ENCODE data around the gene SLC7A6OS.

The SLC7A6OS gene

DNA sequence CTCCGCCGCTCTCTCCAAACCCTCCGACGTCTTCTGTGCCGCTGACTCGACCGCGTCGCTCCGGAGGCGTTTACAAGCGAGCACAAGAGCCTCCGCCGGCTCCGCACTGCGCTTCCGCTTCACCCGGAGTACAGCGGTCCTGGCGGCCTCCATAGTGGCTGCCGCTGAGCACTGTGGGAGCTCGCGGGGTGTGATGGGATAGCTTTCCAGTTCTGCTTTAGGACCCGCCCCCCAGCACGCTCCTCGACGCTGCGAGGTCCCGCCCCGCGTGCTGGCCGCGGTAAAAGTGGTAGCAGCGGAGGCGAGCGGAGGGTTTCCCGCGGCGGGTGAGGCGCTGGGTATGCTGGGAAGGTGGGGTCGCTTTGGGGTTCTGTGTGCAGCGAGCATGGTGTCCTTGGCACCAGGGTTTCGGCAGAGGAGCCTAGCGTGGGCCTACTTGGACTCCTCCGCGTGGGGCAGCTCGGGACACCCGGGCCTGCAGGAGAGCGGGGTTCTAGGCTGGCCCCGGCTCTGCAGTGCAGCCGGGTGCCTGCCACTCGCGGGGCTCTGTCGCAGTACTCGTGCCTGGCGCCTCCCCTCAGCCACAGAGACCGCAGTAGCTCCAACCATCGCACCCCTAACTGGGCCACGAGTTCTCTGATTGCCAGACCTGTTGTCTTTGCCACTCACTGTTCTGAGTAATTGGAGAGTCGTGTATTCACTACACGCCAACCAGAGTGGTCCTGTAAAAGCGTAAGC is at the start of gene SLC7A6OS, which contains the start of gene PRMT7:
Gene SLC7A6OS (minus strand): TSS at position 173 of the 738 bp plus-strand sequence. CDS start 20 bp downstream, at position 153.
Gene PRMT7 (plus strand): TSS at position 246 of the 738 bp plus-strand sequence. CDS start 4,961 bp downstream, outside the sequence.
- DNase-seq (ENCODE audit: low read depth, low spot score) = peak; percentile 54

DNA sequence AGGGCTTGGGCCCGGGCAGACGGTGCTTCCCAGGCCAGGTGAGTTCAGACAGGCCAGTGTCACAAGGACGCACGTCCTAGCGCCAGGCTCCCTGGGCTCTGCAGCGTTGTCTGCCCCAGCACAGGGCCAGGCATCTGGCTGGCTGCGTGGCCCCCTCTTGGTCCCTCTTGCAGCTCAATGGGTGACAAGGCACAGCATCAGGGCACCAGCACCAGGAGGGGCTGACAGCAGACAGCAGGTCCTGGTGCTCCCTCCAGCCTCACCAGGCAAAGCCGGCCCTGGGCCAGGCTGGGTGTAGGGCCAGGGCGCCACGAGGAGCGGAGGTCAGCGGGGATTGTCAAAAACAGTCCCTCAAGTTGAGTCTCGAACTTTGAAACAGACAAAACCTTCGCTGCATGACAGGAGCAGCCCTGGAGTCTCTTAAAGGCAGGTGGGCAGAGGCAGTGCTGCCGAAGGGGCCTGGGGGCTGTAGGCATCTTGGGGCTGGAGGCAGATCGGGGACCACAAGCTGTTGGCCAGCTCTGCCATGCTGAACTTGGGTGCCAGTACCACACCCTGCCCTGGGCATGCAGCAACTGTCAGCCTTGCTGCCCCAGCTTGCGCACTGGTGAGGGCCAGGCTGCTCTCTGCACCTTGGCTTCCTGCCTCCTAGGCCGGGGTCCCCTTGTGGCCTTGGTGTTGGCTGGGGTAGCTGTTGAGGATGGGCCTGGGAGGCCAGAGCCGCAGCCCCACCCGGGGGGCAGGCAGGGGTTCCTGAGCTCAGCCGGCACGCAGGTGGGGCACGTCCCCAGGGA is 48.8 kb upstream of the SLC7A6OS start:
- no peak for DNase-seq (ENCODE audit: low read depth, low spot score)

DNA sequence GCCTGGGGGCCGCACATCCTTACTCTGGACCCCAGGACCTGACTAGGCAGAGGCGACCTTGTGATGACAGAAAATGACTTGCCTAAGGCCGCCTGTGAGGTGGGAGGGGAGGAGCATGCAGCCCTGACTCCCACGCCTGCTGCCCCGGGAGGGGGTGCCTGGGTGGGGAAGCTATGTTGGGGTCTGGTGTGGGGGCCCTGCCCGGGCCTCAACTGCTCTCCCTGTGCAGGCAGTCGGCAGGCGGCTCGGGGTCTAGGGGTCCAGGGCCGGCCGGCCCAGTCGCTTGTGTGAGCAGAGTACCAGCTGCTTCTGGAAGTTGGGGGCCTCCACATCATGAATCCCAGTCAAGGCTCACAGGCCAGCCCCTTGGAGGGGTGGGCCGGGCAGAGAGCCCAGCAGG is 48.2 kb upstream of the SLC7A6OS start:
- DNase-seq (ENCODE audit: low read depth, low spot score) = no peak

DNA sequence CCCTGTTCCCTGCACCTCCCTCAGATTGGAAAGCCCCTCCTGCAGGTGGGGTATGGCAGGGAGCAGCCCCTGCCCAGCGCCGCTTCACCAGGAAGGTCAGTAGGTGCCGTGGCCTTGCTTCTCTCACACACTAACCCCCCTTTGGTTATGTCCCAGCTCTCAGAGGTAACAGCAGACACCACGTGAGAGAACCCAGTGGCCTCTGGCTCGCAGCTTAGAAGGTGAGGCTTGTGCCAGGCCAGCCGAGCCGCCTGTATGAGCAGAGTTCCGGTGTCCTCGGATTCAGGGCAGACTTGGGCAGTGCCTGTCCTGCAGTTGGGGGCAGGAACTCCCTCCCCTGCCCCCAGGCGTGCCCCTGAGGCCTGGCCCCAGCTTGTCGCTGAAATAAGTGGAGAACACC is 47.2 kb upstream of the SLC7A6OS start:
- no peak for DNase-seq (ENCODE audit: low read depth, low spot score)

DNA sequence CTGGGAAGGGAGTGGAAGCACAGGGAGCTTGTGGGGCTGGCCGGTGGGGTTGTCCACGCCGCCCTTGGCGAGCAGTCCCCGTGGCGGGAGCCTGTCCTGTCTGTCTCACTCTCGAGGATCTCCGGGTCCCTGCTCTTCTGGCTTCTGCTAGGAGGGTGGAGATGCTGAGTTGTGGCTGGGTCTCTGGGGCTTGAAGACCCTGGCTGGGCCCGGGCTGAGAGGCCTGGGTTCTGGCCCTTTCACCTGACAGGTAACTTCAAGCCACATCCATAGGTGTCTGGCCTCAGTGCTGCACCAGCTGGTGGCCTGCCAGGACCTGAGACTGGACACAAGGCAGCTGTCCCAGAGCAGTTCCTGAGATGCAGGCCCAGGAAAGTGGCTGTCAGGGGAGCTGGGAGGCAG is 46.8 kb upstream of the SLC7A6OS start:
- no peak for DNase-seq (ENCODE audit: low read depth, low spot score)

DNA sequence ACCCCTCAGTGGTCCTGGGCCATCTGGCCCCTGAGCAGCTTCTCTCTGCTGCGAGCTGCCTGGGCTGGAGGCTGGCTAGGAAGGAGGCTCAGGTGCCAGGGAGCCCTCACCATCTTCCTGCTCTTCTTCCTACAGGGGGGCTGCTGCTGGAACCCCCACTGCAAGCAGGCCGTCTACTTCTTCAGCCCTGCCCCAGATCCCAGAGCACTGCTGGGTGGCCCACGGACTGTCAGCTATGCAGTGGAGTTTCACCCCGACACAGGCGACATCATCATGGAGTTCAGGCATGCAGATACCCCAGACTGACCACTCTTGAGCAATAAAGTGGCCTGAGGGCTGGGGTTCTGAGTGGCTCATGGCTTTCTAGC is 46.2 kb upstream of the SLC7A6OS start:
- no peak for DNase-seq (ENCODE audit: low read depth, low spot score)

DNA sequence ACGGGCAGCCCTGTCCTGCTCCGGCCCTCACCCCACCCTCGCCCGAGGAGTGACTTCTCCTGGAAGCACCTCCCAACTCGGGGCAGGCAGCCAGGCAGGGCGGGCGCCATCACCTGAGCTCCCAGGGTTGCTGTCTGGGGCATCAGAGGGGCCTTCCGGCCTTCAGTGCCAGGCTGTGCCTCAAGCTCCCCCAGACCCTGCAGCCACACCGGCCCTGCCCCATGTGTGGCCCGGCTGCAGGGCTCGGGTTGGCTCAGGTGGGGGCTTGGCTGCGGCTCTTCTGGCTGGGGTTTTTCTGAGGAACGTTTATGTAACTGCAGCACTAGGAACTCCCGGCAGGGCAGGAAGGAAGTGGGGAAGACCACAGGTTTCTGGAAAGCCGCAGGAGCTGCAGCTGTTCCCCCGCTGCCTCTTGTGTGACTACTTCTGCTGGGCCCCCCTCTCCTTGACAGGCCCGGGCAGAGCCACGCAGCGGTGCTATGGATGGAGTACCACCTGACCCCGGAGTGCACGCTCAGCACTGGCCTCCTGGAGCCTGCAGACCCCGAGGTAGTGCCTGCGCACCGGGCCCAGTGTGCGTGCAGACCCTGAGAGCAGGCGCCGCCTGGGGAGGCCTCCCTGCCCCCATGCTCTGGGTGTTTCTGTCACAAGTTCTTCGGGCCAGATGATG is 45.6 kb upstream of the SLC7A6OS start:
- no peak for DNase-seq (ENCODE audit: low read depth, low spot score)

DNA sequence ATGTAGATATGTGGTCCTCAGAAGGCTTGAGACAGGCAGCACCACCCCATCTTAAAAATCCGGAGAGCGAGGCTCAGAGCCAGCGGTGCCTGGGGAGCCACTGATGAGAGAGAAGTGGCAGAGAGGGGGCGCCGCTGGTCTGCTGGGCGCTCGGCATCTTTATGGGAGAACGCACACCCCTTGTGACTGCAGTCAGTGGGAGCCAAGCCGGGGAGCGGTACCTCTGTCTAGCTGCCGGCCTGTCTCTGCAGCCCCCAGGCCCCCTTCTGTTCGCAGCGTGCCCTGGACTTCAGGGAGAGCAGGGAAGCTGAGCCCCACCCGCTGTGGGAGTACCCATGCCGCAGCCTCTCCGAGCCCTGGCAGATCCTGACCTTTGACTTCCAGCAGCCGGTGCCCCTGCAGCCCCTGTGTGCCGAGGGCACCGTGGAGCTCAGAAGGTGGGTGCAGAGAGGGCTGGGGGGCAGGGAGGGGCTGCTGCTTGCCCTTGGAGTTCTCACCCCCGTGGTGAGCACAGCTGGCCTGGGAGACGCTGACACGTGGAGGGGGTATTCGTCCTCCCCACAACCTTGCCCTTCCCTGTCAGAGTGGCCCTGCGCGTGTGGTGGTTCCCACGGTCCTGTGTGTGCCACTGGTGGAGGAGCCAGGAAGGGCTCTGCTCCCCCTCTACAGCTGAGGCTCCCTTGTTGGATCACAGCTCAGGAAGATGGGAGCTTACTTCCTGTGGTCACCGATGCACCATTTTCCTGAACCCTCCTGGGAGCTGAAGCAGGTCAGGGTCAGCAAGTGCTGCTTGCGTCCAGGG is 44.9 kb upstream of the SLC7A6OS start:
- no peak for DNase-seq (ENCODE audit: low read depth, low spot score)

DNA sequence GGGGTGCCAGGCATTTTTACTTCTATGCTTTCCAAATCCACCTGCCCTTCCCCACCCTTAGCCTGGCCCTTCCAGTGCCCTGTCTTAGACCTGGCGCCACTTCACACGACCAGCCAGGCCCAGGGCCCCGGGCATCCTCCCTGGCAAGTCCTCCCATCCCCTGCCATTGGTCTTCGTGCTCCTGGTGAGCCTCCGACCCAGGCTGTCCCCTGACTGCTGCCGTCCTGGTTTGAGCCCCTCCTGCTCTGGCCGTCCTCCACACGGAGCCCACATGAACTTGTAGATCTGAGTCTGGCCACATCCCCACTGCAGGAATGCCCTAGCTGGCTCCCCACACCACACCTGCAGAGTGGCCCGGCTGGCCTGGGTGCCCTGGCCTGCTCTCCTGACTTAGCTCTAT is 44.1 kb upstream of the SLC7A6OS start:
- no peak for DNase-seq (ENCODE audit: low read depth, low spot score)

DNA sequence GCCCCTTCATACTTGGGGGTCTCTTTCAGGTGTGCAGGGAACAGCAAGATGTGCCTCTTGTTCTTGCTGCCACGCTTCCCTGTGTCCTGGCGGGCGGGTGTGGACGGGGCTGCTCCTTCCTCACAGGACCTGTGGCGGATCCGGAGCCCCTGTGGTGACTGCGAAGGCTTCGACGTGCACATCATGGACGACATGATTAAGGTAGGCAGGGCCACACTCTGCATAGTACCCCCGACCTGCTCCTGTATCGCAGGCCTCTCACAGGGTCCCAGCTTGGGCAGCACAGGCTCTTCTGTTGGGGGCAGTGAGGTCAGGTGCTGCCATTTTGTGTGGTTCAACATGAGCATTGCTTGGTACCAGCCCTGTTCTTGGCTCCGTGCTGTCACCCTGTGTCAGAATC is 42.6 kb upstream of the SLC7A6OS start:
- DNase-seq (ENCODE audit: low read depth, low spot score) = no peak

DNA sequence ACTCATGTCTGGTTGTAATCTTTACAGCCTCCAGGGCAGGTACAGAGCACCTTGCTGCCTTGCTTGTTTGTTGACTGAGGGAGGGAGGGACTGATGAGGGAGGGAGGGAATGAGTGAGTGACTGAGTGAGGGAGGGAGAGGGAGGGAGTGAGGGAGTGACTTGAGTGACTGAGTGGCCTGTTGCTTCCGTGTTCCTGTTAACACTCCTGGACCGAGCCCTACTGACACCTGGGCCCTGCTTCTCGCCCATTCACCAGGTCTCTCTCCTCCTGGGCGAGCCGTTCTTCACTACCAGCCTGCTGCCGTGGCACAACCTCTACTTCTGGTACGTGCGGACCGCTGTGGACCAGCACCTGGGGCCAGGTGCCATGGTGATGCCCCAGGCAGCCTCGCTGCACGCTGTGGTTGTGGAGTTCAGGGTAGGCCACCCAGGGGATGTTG is 41.3 kb upstream of the SLC7A6OS start:
- DNase-seq (ENCODE audit: low read depth, low spot score) = no peak

DNA sequence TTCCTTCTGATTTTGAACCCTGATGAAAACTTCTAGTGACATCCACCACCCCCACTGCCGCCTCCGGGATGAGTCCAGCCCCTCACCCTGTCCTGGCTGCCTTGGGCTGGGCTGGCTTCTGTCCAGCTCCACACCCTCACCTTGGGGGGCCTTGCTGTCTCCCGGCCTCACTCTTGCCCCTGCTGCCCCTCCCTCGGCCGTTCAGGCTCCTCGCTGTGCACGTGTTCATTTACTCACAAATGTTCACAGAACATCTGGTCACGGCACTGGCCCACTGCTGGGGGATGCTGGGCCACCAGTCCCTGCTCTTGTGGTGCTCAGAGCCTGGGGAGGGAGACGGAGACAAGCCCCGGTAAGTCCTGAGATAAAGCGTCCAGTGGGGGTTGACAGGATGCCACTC is 40.7 kb upstream of the SLC7A6OS start:
- no peak for DNase-seq (ENCODE audit: low read depth, low spot score)

DNA sequence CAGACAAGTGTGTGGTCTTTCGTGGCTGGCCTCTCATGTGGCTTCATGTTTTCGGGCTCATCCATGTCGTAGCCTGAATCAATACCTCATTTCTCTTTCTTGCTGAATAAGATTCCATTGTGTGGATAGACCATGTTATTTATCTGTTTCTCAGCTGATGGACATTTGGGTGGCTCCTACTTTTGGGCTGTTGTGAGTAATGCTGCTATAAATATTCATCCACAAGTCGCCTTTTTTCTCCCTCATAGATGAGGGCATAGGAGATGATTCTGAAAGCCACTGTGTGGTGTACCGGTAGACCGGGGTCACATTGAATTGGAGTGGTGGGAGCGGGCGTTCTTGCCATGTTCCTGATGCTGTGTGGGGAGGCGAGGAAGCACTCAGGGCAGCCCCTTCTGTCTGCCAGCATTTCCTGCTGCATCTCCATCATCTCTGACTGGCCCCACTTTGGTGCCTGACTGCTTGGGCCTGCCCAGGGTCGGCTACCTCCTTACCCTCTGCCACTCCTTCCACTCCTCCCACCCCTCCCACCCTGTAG is 40.1 kb upstream of the SLC7A6OS start:
- no peak for DNase-seq (ENCODE audit: low read depth, low spot score)

DNA sequence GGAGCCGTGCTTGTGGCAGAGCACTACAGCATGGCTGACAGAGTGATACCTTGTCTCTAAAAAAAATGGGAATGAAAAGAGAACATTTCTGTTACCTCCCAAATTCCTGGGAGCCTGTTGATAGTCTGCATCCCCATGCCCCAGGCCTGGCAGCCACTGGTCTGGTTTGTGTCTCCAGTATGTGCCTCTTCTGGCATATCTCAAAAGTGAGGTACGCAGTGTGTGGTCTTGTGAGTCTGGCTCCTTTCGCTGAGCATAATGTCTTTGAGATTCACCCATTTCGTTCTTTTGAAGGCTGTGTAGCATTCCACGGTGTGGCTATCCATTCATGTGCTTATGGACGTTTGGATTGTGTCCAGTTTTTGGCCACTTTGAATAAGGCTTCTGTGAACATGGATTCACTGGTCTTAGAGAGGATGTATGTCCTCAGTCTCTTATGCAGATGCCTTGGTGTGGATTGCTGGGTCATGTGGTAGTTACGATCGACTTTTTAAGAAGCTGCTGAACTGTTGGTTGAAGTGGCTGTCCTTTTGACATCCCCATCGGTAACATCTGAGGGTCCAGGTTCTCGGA is 39.2 kb upstream of the SLC7A6OS start:
- DNase-seq (ENCODE audit: low read depth, low spot score) = no peak

DNA sequence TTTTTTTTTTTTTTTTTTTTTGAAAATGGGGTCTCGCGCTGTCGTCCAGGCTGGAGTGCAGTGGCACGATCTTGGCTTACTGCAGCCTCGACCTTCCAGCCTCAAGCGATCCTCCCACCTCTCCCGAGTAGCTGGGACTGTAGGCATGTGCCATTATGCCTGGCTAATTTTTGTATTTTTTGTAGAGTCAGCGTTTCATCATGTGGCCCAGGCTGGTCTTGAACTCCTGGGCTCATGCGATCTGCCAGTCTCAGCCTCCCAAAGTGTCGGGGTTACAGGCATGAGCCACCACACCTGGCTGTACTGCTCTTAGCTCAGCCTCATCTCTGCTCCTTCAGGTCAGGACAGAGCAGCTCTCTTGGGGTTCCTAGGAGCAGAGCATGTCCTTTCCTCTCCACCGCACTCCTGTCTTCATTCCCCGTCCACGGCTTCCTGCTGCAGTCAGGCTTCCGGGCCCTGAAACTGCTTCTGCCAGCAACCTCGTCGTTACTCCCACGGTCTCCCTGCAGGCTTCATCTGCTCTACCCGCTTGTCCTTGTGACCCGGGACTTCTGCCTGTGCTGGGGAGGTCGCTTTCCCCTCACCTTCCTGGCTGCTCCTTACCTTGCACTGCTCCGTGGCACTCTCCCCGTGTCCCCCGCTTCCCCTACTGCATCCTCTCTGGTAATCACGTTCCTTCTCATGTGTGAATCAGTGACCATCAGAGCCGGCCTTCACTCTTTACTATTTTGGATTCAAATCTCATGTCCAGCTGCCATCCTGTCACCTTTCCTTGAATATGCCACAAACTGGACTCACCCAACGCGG is 38.1 kb upstream of the SLC7A6OS start:
- DNase-seq (ENCODE audit: low read depth, low spot score) = no peak

DNA sequence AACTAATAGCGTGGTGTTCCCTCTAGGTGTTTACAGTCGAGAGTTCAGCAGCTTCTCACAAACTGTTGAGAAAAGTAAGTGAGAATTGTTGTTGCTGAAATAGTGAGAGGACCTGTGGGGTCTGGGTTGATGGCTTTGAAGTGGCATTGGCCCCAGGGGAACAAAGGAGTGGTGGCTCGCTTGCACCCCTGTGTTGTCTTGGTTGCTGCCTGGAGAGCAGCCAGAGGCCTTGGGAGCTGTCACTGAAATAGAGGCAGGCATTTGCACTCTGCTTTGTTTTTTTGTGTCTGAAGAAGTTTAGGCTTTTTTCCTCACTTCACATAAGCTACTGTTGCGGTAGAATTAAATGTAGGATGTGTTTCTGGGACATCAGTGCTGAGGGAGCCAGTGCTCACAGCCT is 36.9 kb upstream of the SLC7A6OS start:
- DNase-seq (ENCODE audit: low read depth, low spot score) = no peak

DNA sequence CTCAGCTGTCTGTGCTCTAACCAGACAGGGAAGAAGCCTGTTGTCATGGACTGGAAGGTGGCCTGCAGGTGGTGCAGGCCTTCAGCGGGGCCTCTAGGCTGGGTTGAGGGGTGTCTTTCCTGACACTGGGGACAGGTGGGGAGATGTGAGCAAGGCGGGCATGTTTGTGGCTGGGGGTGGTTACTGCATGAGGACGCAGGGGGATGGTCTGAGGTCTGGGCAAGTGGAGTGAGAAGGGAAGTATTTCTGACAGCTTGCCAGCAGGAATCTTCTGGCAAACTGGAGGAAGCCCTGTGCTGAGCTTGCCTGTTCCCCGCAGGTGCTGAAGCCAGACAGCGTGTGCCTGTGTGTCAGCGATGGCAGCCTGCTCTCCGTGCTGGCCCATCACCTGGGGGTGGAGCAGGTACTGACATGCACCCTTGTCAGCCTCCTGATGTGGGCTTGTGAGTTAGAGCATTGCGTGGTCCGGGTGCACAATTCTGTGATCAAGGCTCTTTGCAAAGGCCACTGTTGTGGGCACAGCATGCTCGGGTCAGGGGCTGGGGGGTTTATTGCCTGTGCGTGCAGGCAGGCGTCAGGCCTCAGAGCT is 36.2 kb upstream of the SLC7A6OS start:
- DNase-seq (ENCODE audit: low read depth, low spot score) = no peak

DNA sequence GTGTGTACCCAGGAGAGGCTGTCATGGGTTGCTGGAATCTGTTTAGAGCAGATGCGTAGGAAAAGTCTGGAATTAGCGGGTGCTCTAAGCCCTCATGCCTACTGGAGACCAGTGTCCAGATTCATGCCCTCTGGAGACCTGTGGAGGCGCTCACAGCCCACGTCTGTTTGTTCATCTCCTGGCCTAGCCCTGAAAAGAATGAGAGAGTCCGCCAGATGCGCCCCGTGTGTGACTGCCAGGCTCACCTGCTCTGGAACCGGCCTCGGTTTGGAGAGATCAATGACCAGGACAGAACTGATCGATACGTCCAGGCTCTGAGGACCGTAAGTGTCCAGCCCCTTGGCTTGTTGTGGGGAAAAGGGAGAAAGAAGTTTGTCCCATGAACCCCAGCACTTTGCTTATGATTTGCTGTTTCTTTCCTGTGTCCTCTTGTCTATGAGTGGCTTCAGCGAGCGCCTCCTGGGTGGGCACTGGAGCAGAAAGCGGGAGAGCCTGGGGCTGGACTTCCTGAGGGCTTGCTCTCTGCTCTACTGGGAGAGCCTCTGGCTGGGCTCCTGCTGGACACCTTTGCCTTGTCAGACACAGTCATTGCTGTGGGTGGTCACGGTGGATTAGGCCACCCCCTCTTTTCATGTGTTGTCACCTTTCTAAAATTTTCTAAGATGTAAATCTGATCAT is 35.4 kb upstream of the SLC7A6OS start:
- no peak for DNase-seq (ENCODE audit: low read depth, low spot score)

DNA sequence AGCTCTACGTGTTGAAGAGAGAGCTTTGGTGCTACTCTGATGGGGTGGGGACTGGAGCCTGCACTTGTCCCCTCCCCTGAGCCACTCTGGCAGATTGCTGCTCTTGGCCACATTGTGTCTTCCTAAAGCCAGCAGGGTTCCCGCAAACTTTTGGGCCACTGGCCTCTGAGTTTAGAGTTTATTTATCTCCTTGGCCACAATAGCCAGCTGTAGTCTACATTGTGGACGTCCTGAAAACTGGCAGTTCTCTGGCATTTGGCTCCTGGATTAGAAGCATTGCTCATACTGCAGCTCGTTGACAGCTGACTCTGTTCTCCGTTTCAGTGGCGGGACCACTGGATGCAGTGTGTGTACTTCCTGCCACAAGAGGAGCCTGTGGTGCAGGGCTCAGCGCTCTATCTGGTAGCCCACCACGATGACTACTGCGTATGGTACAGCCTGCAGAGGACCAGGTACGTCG is 34.6 kb upstream of the SLC7A6OS start:
- no peak for DNase-seq (ENCODE audit: low read depth, low spot score)
